Lower leg skin (tissue), 4 donors: ENCODE measurements around the gene PLD2. TPM values are rescaled to one million over a fixed set of nuclear protein-coding genes. Genes with fewer than 3 reads are reported as not detected.
"Not testable (repeated sequence)": the region's sequence is repeated elsewhere in the genome, so short reads cannot be mapped to it uniquely, and the experiment has no call there.

Experiments
- DNase-seq, 2 donors: peaks; one replicate each; pipeline ENCODE4 v3.0.0-alpha.2; 2019; ENCODE audit warnings: low spot score in 2 of 2
- H3K4me3 ChIP-seq: fragments of 200-600 bp; sonication (generic); 2 replicates; pipeline ENCODE4 v1.5.1; 2017; ENCODE audit warnings: mild to moderate bottlenecking, low read depth; ENCODE audit not compliant: poor library complexity, severe bottlenecking
- CTCF ChIP-seq, 3 donors: fragments of 450-650 bp; IDR thresholded peaks; one replicate each; pipeline ENCODE4 v1.5.1; 2016; ENCODE audit warnings: antibody characterized with exemption in 3 of 3, mild to moderate bottlenecking in 3 of 3, moderate library complexity in 2 of 3
- POLR2A ChIP-seq, 2 donors: fragments of 450-650 bp; IDR thresholded peaks; one replicate each; pipeline ENCODE4 v1.6.1; 2016 to 2017; ENCODE audit warnings: antibody characterized with exemption in 2 of 2, mild to moderate bottlenecking in 1 of 2, moderate library complexity in 1 of 2
- WGBS, 2 donors: methylation state at CpG; one replicate each; pipeline ENCODE4 v1.1.5; 2018; 5-methylcytosine and 5-hydroxymethylcytosine counted together
- intact Hi-C: fragments of 100-400 bp; cut with DNase I; formaldehyde crosslinking; loops from one replicate; pipeline ENCODE4 v1.15.0; 2023; ENCODE audit warnings: low total_unique reads
- total RNA-seq, 4 donors: library from RNA; depleted of rRNA; stranded (reverse); fragments of >200 nt; gene quantifications; one replicate each; pipeline ENCODE4 v1.1.0, GENCODE V29; 2016

PLD2 gene
- total RNA-seq, 4 donors from 2014 or later, result 40.1 to 78.8 (median 56.3) TPM

- 84 to 85% methylated on average over 7 of the region's 7 CpGs for WGBS, 2 donors
- no peak for TF ChIP-seq POLR2A (IDR thresholded peaks at IDR 0.05)
- intact Hi-C loops, result no loop called here
- H3K4me3 ChIP-seq, result no peak overlapping the region
- DNase-seq, result no peak
Observed at GRCh38 chr17:4815043-4815675, 8.2 kb downstream of the PLD2 start.

- 95 to 96% methylated on average over 13 of the region's 13 CpGs for WGBS, 2 donors
- TF ChIP-seq POLR2A (IDR thresholded peaks at IDR 0.05) (no peak), CTCF (IDR thresholded peaks at IDR 0.05) (no peak)
- DNase-seq, result no peak
- intact Hi-C loops, result no loop called here
- no peak overlapping the region for H3K4me3 ChIP-seq
Observed at GRCh38 chr17:4816826-4817225, 9.9 kb downstream of the PLD2 start.

- no peak overlapping the region for H3K4me3 ChIP-seq
- intact Hi-C loops, result no loop called here
- no peak for DNase-seq
- TF ChIP-seq CTCF (IDR thresholded peaks at IDR 0.05) (no peak), POLR2A (IDR thresholded peaks at IDR 0.05) (no peak)
- 73 to 82% methylated on average over 12 of the region's 12 CpGs for WGBS, 2 donors
Observed at GRCh38 chr17:4818276-4818675, 11.3 kb downstream of the PLD2 start.

- intact Hi-C loops, result no loop called here
- WGBS, 2 donors, result 59 to 83% methylated on average over 3 of the region's 3 CpGs
- no peak overlapping the region for H3K4me3 ChIP-seq
- no peak for DNase-seq
- no peak for TF ChIP-seq POLR2A (IDR thresholded peaks at IDR 0.05)
- TF ChIP-seq CTCF (IDR thresholded peaks at IDR 0.05), result no peak
Observed at GRCh38 chr17:4822835-4823234, 15.9 kb downstream of the PLD2 start.

- DNase-seq, result no peak
- intact Hi-C loops, result no loop called here
- no peak overlapping the region for H3K4me3 ChIP-seq
- TF ChIP-seq CTCF (IDR thresholded peaks at IDR 0.05) (no peak), POLR2A (IDR thresholded peaks at IDR 0.05) (no peak)
- WGBS, 2 donors, result 76 to 77% methylated on average over 12 of the region's 12 CpGs
Observed at GRCh38 chr17:4823373-4824089, 16.6 kb downstream of the PLD2 start.

GRCh38 chr17:4827399-4827798, 20.4 kb downstream of the PLD2 start:
- H3K4me3 ChIP-seq, result no peak overlapping the region
- no peak for TF ChIP-seq POLR2A (IDR thresholded peaks at IDR 0.05)
- TF ChIP-seq CTCF (IDR thresholded peaks at IDR 0.05), result no peak
- intact Hi-C loops, result no loop called here
- WGBS, 2 donors, result 55 to 62% methylated on average over 8 of the region's 8 CpGs
- DNase-seq, result no peak

GRCh38 chr17:4832829-4833177, 25.9 kb downstream of the PLD2 start:
- 0 to 1% methylated on average over 11 to 12 of the region's 17 CpGs for WGBS, 2 donors
- DNase-seq, intact Hi-C loops: not testable (repeated sequence)
- H3K4me3 ChIP-seq, result peak overlapping the region; percentile 78
